Measurements from ENCODE around the gene NOP53. TPM values are rescaled to one million over a fixed set of nuclear protein-coding genes. Genes with fewer than 3 reads are reported as not detected.
A peak's percentile ranks its signal among the peaks of the same experiment; 100 is the strongest.

The NOP53 gene
- total and polyA plus RNA-seq, 2 of the 13 experiments (the other 11 are each of a cell fraction or from before 2014, with no cell fraction given) = 53.9 to 141 TPM

DNA sequence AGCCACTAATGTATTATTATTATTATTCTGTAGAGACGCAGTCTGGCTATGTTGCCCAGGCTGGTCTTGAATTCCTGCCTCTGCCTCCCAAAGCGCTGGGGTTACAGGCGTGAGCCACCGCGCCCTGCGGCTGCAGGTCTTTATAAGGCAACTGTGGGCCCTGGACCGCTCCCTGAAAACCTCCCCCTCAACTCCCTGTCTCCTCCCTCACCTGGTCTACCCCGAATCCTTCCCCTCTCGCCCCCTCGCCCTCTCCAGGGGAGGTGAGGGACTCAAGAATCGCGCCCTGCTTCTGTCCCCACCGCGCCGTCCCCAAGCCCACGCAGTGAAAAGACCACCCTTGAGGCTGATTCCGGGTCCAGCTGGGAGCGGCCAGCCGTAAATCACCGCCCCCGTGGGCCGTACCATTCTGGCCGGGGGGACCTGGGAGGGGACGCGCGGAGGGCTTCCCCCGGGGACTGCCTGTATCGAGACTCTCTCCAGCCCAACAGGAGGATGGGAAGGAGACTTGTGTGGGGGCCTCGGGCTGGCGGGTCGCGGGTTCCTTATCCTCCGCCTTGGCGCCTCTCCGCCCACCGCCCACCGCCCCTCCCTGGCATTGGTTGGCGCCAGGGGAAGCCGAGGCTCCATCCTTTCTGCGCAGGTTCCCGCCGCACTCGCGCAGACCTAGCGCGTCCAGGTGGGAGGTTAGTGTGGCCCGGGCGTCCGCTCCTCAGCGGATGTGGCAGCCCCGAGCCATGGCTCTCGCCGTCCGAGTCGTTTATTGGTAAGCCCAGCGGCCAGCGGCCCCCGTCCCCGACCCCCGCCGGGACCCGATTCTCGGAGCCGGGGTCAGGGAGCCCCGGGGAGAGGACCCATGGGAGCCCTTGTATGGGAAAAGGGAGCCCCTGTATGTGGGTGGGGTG lies 33.0 kb downstream of the NOP53 start, which contains the start of gene SELENOW (continued):
- TF ChIP-seq, protein P1, sequence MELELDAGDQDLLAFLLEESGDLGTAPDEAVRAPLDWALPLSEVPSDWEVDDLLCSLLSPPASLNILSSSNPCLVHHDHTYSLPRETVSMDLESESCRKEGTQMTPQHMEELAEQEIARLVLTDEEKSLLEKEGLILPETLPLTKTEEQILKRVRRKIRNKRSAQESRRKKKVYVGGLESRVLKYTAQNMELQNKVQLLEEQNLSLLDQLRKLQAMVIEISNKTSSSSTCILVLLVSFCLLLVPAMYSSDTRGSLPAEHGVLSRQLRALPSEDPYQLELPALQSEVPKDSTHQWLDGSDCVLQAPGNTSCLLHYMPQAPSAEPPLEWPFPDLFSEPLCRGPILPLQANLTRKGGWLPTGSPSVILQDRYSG (CRISPR knock-in tag; IDR thresholded peaks at IDR 0.05) = no peak
- TF ChIP-seq ZNF75D (CRISPR knock-in tag; IDR thresholded peaks at IDR 0.05; ENCODE audit: borderline replicate concordance) (no peak), HMG20B (CRISPR knock-in tag; conservative IDR thresholded peaks at IDR 0.05) (no peak), IKZF1 (IDR thresholded peaks at IDR 0.05) (no peak), HMGA1 (CRISPR knock-in tag; conservative IDR thresholded peaks at IDR 0.05) (no peak), ZNF746 (CRISPR knock-in tag; IDR thresholded peaks at IDR 0.05) (0 out of 2 replicates have a peak, but pooled peaks have one; percentile 10), ZNF674 (CRISPR knock-in tag; IDR thresholded peaks at IDR 0.05; ENCODE audit: low read depth) (no peak), BORCS8-MEF2B (CRISPR knock-in tag; IDR thresholded peaks at IDR 0.05) (no peak; the same call in none of the 2 replicates), NCOR1 (IDR thresholded peaks at IDR 0.05; ENCODE audit: borderline replicate concordance, low read length) (peak; percentile 41; the same call in 1 of the 2 replicates), ZNF3 (CRISPR knock-in tag; IDR thresholded peaks at IDR 0.05) (no peak), KAT2B (IDR thresholded peaks at IDR 0.05; ENCODE audit: borderline replicate concordance, low read depth, low read length) (no peak), SIX1 (CRISPR knock-in tag; IDR thresholded peaks at IDR 0.05; ENCODE audit: borderline replicate concordance) (0 out of 2 replicates have a peak, but pooled peaks have one; percentile 32), LCORL (IDR thresholded peaks at IDR 0.05) (no peak), LCORL (CRISPR knock-in tag; IDR thresholded peaks at IDR 0.05) (peak; percentile 67)
- TF ChIP-seq, protein P2, sequence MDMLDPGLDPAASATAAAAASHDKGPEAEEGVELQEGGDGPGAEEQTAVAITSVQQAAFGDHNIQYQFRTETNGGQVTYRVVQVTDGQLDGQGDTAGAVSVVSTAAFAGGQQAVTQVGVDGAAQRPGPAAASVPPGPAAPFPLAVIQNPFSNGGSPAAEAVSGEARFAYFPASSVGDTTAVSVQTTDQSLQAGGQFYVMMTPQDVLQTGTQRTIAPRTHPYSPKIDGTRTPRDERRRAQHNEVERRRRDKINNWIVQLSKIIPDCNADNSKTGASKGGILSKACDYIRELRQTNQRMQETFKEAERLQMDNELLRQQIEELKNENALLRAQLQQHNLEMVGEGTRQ (IDR thresholded peaks at IDR 0.05; ENCODE audit: low read depth, low read length) = no peak
- TF ChIP-seq, protein P2 (CRISPR knock-in tag; IDR thresholded peaks at IDR 0.05; ENCODE audit: borderline replicate concordance) = no peak
- TF ChIP-seq, protein P3, sequence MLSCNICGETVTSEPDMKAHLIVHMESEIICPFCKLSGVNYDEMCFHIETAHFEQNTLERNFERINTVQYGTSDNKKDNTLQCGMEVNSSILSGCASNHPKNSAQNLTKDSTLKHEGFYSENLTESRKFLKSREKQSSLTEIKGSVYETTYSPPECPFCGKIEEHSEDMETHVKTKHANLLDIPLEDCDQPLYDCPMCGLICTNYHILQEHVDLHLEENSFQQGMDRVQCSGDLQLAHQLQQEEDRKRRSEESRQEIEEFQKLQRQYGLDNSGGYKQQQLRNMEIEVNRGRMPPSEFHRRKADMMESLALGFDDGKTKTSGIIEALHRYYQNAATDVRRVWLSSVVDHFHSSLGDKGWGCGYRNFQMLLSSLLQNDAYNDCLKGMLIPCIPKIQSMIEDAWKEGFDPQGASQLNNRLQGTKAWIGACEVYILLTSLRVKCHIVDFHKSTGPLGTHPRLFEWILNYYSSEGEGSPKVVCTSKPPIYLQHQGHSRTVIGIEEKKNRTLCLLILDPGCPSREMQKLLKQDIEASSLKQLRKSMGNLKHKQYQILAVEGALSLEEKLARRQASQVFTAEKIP (CRISPR knock-in tag; IDR thresholded peaks at IDR 0.05; ENCODE audit: borderline replicate concordance) = no peak
- TF ChIP-seq, protein P4, sequence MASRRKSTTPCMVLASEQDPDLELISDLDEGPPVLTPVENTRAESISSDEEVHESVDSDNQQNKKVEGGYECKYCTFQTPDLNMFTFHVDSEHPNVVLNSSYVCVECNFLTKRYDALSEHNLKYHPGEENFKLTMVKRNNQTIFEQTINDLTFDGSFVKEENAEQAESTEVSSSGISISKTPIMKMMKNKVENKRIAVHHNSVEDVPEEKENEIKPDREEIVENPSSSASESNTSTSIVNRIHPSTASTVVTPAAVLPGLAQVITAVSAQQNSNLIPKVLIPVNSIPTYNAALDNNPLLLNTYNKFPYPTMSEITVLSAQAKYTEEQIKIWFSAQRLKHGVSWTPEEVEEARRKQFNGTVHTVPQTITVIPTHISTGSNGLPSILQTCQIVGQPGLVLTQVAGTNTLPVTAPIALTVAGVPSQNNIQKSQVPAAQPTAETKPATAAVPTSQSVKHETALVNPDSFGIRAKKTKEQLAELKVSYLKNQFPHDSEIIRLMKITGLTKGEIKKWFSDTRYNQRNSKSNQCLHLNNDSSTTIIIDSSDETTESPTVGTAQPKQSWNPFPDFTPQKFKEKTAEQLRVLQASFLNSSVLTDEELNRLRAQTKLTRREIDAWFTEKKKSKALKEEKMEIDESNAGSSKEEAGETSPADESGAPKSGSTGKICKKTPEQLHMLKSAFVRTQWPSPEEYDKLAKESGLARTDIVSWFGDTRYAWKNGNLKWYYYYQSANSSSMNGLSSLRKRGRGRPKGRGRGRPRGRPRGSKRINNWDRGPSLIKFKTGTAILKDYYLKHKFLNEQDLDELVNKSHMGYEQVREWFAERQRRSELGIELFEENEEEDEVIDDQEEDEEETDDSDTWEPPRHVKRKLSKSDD (CRISPR knock-in tag; IDR thresholded peaks at IDR 0.05; ENCODE audit: low read depth) = peak; percentile 60; the same call in 1 of the 2 replicates
- TF ChIP-seq, protein P5, sequence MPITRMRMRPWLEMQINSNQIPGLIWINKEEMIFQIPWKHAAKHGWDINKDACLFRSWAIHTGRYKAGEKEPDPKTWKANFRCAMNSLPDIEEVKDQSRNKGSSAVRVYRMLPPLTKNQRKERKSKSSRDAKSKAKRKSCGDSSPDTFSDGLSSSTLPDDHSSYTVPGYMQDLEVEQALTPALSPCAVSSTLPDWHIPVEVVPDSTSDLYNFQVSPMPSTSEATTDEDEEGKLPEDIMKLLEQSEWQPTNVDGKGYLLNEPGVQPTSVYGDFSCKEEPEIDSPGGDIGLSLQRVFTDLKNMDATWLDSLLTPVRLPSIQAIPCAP (CRISPR knock-in tag; IDR thresholded peaks at IDR 0.05; ENCODE audit: low read depth) = no peak
- TF ChIP-seq, protein P6, sequence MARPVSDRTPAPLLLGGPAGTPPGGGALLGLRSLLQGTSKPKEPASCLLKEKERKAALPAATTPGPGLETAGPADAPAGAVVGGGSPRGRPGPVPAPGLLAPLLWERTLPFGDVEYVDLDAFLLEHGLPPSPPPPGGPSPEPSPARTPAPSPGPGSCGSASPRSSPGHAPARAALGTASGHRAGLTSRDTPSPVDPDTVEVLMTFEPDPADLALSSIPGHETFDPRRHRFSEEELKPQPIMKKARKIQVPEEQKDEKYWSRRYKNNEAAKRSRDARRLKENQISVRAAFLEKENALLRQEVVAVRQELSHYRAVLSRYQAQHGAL (CRISPR knock-in tag; IDR thresholded peaks at IDR 0.05; ENCODE audit: not compliant biosample characterization) = peak; percentile 23
